ENCODE measurements around the gene CDR2. TPM values are rescaled to one million over a fixed set of nuclear protein-coding genes. Genes with fewer than 3 reads are reported as not detected.

CDR2 gene
- total RNA-seq, 1 donor from 2014 or later: 16.2 TPM

GRCh38 chr16:22317625-22318024, 56.8 kb downstream of the CDR2 start:
- H3K9me3 ChIP-seq: no peaks in the 10 kb centered on the region
- H3K27me3 ChIP-seq (ENCODE audit: low read depth): no peaks in the 10 kb centered on the region
- ATAC-seq (no peak), DNase-seq (no peak)
- H3K36me3 ChIP-seq: peaks cover 96% of the 10 kb centered on the region
- no peak for TF ChIP-seq CTCF (IDR thresholded peaks at IDR 0.05)
- no peak overlapping the region for H3K4me3 ChIP-seq
- H3K4me1 ChIP-seq: no peaks in the 10 kb centered on the region
- intact Hi-C loops (cut with DNase I): no loop called here
- no peak overlapping the region for H3K27ac ChIP-seq

- Histone ChIP-seq H3K4me1 (no peaks in the 10 kb centered on the region), H3K36me3 (peaks cover 97% of the 10 kb centered on the region), H3K27ac (no peak overlapping the region), H3K9me3 (no peaks in the 10 kb centered on the region), H3K4me3 (no peak overlapping the region), H3K27me3 (ENCODE audit: low read depth) (no peaks in the 10 kb centered on the region)
- ATAC-seq (no peak), DNase-seq (no peak)
- intact Hi-C loops (cut with DNase I): no loop called here
- TF ChIP-seq CTCF (IDR thresholded peaks at IDR 0.05): no peak
Measured at GRCh38 chr16:22317001-22317530, 57.4 kb downstream of the CDR2 start.

- Histone ChIP-seq H3K4me3 (no peak overlapping the region), H3K4me1 (no peaks in the 10 kb centered on the region), H3K27me3 (ENCODE audit: low read depth) (no peaks in the 10 kb centered on the region), H3K9me3 (no peaks in the 10 kb centered on the region), H3K36me3 (peaks cover 97% of the 10 kb centered on the region), H3K27ac (no peak overlapping the region)
- intact Hi-C loops (cut with DNase I): no loop called here
- no peak for TF ChIP-seq CTCF (IDR thresholded peaks at IDR 0.05)
- DNase-seq (no peak), ATAC-seq (no peak)
Measured at GRCh38 chr16:22316411-22316811, 58.0 kb downstream of the CDR2 start.

- TF ChIP-seq CTCF (IDR thresholded peaks at IDR 0.05): no peak
- no peaks in the 10 kb centered on the region for H3K9me3 ChIP-seq
- no peak overlapping the region for H3K4me3 ChIP-seq
- ATAC-seq (no peak), DNase-seq (no peak)
- intact Hi-C loops (cut with DNase I): no loop called here
- H3K27me3 ChIP-seq (ENCODE audit: low read depth): no peaks in the 10 kb centered on the region
- H3K36me3 ChIP-seq: peaks cover 100% of the 10 kb centered on the region
- H3K27ac ChIP-seq: no peak overlapping the region
- no peaks in the 10 kb centered on the region for H3K4me1 ChIP-seq
Measured at GRCh38 chr16:22315979-22316378, 58.4 kb downstream of the CDR2 start.

GRCh38 chr16:22314661-22315626, 59.5 kb downstream of the CDR2 start:
- no peak for DNase-seq
- H3K36me3 ChIP-seq: peaks cover 100% of the 10 kb centered on the region
- no peaks in the 10 kb centered on the region for H3K9me3 ChIP-seq

More at GRCh38 chr16:22314661-22315626, 59.5 kb downstream of the CDR2 start:
- no peak for ATAC-seq
- intact Hi-C loops (cut with DNase I): no loop called here
- Histone ChIP-seq H3K4me1 (no peaks in the 10 kb centered on the region), H3K4me3 (no peak overlapping the region), H3K27me3 (ENCODE audit: low read depth) (no peaks in the 10 kb centered on the region), H3K27ac (no peak overlapping the region)
- TF ChIP-seq CTCF (IDR thresholded peaks at IDR 0.05): no peak
